Activated CD4-positive, alpha-beta T cell treated with anti-CD3 and anti-CD28 coated beads, Interleukin-2, Interleukin-6, amounts not matched to agents 100 ng/mL and 50 ng/mL, durations not matched to agents 16 hours and 8 hours (primary cell): ENCODE results near the gene TPRA1.
"Not testable (repeated sequence)": the region's sequence is repeated elsewhere in the genome, so short reads cannot be mapped to it uniquely, and the experiment has no call there.

Experiments used
- DNase-seq: peaks from one replicate; pipeline ENCODE4 v3.0.0-alpha.2; 2020

The TPRA1 gene

DNA sequence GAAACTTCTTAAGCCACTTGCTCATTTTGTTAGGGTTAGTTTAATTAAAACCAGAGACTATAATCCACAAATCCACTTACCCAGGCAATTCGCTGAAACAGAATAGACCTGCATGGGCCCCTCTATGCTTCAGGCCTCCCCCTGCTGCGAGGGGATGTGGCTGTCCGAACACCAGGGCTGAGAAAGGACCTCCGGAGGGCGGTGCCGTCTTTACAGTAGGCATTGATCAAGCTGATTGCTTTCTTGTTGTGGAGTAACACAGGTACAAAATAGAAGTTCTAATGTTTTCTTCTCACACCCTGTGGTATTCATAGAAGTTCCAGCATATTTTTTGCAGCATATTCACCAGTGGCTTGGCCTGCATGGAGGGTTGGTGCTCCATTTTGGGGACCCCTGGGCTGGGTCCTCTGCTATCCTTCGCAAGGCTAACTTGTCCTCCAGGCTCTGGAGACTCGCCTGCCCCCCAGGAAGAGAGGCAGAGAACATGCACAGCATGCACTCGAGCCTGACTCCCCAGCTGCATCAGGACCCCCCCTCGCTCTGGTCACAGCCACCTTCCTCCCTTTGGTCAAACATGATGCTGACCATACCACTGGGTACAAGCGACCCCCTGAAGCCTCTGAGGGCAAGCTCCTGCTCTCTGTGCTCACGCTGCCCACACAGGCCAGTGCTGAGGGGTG lies 55.3 kb downstream of the TPRA1 start:
- no peak for DNase-seq

DNA sequence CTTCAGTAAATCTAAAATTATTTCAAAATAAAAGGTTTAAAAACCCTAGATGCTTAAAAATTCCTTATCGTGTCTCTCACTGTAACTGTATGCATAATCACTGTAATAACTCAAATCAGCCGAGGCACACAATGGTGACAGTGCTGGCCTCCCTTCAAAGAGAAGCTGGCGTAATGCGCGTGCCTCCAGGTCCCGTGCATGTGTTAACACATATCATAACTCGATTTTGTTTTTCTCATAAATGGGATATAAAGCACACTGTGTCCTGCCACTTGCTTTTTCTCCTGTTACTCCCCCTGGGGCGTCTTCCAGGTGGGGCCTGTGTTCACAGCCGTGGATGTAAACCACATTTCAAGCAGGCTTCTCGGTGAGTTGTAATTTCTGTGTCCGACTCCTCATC lies 56.0 kb downstream of the TPRA1 start:
- no peak for DNase-seq

GRCh38 chr3:127534161-127534451 lies 56.4 kb downstream of the TPRA1 start:
- no peak for DNase-seq

DNA sequence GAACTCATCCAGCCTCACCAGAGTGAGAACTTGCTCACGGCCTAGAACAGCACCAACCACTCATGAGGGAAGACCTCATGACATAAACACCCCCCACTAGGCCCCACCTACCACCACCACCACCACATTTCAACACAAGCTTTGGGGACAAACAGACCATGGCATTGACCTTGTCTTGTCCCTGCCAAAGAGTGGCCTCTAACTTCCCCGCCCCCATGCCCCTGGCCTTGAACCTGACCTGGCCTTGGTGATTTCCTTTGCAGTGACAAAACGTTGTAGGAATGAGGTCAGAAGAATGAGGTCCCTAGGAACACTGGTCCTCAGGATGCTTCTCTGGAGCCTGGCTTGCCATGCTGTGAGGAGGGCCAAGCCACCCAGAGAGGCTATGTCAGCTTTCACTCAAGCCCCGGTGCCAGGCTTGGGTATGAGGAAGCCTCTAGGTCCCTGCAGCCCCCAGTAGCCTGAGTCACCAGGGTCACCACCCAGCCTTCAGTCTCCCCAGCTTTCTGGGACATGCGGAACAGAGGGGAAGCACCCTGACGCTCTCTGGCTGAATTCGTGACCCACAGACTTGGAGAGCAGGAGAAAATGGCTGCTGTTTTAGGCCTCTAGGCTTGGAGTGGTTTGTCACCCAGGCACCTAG lies 57.9 kb downstream of the TPRA1 start:
- no peak for DNase-seq

DNA sequence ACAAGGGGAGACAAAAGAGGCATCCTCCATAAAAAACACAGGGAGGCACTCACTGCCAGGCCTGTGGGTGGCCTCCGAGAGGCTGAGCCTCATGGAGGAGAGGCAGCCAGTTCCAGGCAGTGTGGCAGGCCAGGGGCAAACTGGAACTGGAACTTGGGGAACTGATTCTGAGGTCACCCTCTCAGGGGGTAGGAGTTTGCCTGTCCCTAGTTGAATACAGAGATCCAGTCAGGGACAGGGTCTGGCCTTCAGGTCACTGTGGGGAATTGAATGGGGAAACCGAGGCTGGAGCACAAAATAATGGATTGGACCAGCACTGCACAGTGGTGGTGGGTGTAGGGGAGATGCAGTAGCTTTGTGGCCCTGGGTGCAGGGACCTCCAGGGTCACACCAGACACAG lies 58.7 kb downstream of the TPRA1 start:
- DNase-seq = no peak

DNA sequence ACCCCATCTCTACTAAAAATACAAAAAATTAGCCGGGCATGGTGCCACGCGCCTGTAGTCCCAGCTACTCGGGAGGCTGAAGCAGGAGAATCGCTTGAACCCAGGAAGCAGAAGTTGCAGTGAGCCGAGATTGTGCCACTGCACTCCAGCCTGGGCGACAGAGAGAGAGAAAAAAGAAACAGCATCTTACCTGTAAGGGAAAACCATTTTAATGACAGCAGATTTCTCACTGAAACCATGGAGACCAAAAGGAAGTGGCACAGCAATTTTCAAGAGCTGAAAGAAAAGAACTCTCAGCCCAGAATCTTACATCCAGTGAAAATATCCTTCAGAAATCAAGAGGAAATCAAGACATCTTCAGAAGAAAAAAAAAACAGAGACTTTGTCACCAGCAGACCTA lies 59.7 kb downstream of the TPRA1 start:
- DNase-seq = not testable (repeated sequence)

- no peak for DNase-seq
These were observed 61.0 kb downstream of the TPRA1 start for GRCh38 chr3:127529346-127530188.

DNA sequence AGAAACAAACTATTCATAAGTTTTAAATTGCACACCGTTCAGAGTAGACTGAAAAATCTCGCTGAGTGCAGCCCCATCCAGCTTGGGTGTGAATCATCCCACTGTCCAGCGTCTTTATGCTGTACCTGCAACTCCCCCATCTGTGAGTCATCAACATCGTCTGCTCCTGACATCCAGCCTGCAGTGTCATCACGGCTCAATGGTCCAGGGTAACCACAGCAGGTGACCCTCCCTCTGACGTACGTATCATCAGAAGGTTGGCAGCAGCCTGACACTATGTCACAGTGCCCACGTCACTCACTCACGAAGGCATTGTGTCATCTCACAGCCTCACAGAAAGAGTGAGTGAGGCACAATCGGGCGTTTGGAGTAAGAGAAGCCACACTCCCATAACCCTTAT lies 65.2 kb downstream of the TPRA1 start:
- DNase-seq = no peak

DNA sequence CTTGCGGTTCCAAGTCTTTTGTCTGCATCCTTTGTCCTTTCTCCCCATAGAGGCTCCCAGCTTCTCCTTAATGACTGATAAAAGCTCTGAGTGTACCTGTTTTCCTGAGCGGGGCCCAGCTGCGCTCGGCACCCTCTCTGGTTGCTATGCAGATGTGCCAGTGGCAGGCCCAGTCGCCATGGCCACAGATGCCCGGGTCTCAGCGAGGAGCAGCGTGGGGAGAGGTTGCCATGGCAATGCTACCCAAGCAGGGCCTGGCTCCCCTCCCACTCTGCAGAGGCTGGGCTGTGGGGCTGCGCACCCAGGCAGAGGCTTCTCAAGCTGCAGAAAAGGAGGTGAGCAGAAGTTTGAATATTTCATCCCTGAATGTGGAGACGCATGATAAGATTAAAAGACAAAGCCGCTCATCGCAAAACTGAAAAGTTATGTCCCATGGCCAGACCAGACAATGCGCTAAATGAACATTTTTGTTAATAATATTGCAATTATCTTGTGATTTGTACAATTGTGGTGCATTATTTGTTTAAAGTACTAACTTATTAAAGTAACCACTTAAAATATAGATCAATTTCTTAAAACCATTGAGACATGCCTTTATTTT lies 66.1 kb downstream of the TPRA1 start:
- no peak for DNase-seq
